ENCODE data around the gene SARDH. TPM values are rescaled to one million over a fixed set of nuclear protein-coding genes. Genes with fewer than 3 reads are reported as not detected.

Gene SARDH
- total and polyA plus RNA-seq, 2 of the 13 experiments (the other 11 are each of a cell fraction or from before 2014, with no cell fraction given) = 11.6 to 34.9 TPM

GRCh38 chr9:133742849-133743444 lies 4.8 kb upstream of the SARDH start (continued):
- TF ChIP-seq ZNF567 (CRISPR knock-in tag; IDR thresholded peaks at IDR 0.05; ENCODE audit: borderline replicate concordance) = peak; percentile 89; the same call in 1 of the 2 replicates
- no peak for TF ChIP-seq SOX13 (IDR thresholded peaks at IDR 0.05)
- TF ChIP-seq SOX13 (CRISPR knock-in tag; conservative IDR thresholded peaks at IDR 0.05 in 1 of 2, IDR thresholded peaks at IDR 0.05 in 1 of 2) = peak in 1 of 2 experiments; percentile 43; a peak in 1 of 4 replicates
- no peak for TF ChIP-seq SMAD9 (CRISPR knock-in tag; IDR thresholded peaks at IDR 0.05)
- peak; percentile 46; the same call in 1 of the 2 replicates for TF ChIP-seq MEIS1 (CRISPR knock-in tag; IDR thresholded peaks at IDR 0.05; ENCODE audit: borderline replicate concordance)
- TF ChIP-seq ZNF782 (CRISPR knock-in tag; IDR thresholded peaks at IDR 0.05; ENCODE audit: borderline replicate concordance) = 0 out of 2 replicates have a peak, but pooled peaks have one; percentile 12
- TF ChIP-seq ZNF598 (CRISPR knock-in tag; IDR thresholded peaks at IDR 0.05; ENCODE audit: borderline replicate concordance) = peak; percentile 88; the same call in 1 of the 2 replicates
- peak; percentile 61; the same call in 1 of the 2 replicates for TF ChIP-seq FOSL2 (CRISPR knock-in tag; IDR thresholded peaks at IDR 0.05)
- TF ChIP-seq MIER3 (CRISPR knock-in tag; IDR thresholded peaks at IDR 0.05; ENCODE audit: borderline replicate concordance) = 0 out of 2 replicates have a peak, but pooled peaks have one; percentile 45
- no peak for TF ChIP-seq ZNF749 (CRISPR knock-in tag; IDR thresholded peaks at IDR 0.05; ENCODE audit: borderline replicate concordance)
- TF ChIP-seq ZBTB38 (CRISPR knock-in tag; IDR thresholded peaks at IDR 0.05) = peak; percentile 58; the same call in 1 of the 2 replicates
- TF ChIP-seq FOXP1 (IDR thresholded peaks at IDR 0.05) = no peak
- TF ChIP-seq FOXP1 (CRISPR knock-in tag; IDR thresholded peaks at IDR 0.05) = no peak
- no peak for TF ChIP-seq ZNF720 (CRISPR knock-in tag; IDR thresholded peaks at IDR 0.05)
- peak; percentile 66; the same call in 1 of the 2 replicates for TF ChIP-seq ZGPAT (CRISPR knock-in tag; IDR thresholded peaks at IDR 0.05)
- TF ChIP-seq PPARG (CRISPR knock-in tag; conservative IDR thresholded peaks at IDR 0.05) = peak; percentile 54; the same call in 1 of the 2 replicates
- TF ChIP-seq DRAP1 (CRISPR knock-in tag; IDR thresholded peaks at IDR 0.05) = no peak
- no peak for TF ChIP-seq TBX3 (IDR thresholded peaks at IDR 0.05; ENCODE audit: borderline replicate concordance)
- TF ChIP-seq UBTF (CRISPR knock-in tag; IDR thresholded peaks at IDR 0.05) = peak; percentile 46; the same call in 1 of the 2 replicates
- no peak for TF ChIP-seq FOXK2 (IDR thresholded peaks at IDR 0.05)
- TF ChIP-seq ZNF260 (CRISPR knock-in tag; IDR thresholded peaks at IDR 0.05; ENCODE audit: borderline replicate concordance, low read depth) = no peak
- TF ChIP-seq HNF4G (IDR thresholded peaks at IDR 0.05; ENCODE audit: borderline replicate concordance, low read depth, low read length) = no peak
- peak; percentile 85; the same call in 1 of the 2 replicates for TF ChIP-seq HNF4G (CRISPR knock-in tag; IDR thresholded peaks at IDR 0.05; ENCODE audit: borderline replicate concordance, low read depth)
- no peak for TF ChIP-seq ZNF670 (CRISPR knock-in tag; IDR thresholded peaks at IDR 0.05; ENCODE audit: borderline replicate concordance)
- no peak for TF ChIP-seq CHD2 (IDR thresholded peaks at IDR 0.05; ENCODE audit: low read depth, low read length)
- peak; percentile 54 for TF ChIP-seq SMC3 (IDR thresholded peaks at IDR 0.05; ENCODE audit: low read length)
- TF ChIP-seq ZBTB26 (CRISPR knock-in tag; IDR thresholded peaks at IDR 0.05; ENCODE audit: borderline replicate concordance) = peak; percentile 60; the same call in 1 of the 2 replicates
